ENCODE measurements around the gene VAV1.

DNA sequence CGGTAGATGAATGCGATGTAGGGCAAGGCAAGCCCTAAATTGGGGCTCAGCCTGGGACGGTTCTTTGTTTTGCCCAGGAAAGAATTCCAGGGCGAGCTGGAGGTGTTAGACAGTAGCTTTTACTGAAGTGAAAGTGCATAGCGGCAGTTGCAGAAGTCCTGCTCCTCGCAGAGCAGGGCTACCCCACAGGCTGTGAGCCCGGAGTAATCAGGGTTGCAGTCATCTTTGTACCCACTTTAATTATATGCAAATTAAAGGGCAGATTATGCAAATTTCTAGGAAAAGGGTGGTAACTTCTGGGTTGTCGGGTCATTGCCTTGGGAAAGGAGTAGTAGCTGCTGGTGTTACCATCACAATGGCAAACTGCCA, 30.5 kb downstream of the VAV1 start:
- no peak for TF ChIP-seq CTCF (IDR thresholded peaks at IDR 0.05; ENCODE audit: low read length)
- TF ChIP-seq EZH2 (optimal IDR thresholded peaks at IDR 0.05; ENCODE audit: low read depth, low read length), result no peak
- TF ChIP-seq EZH2phosphoT487 (IDR thresholded peaks at IDR 0.05; ENCODE audit: low read length), result no peak

Data from MM.1S (cell line).